ENCODE data around the gene EME2. TPM values are rescaled to one million over a fixed set of nuclear protein-coding genes. Genes with fewer than 3 reads are reported as not detected.

Gene EME2
- total and polyA plus RNA-seq, 2 experiments from 2014 or later: 4.1 to 15.0 TPM

- Histone ChIP-seq H3K27ac (ENCODE audit: low read depth) (no peak within 1 kb of the TSS), H3K4me1 (ENCODE audit: insufficient read depth) (no peaks in the 10 kb centered on the region), H3K27me3 (ENCODE audit: insufficient read depth) (no peaks in the 10 kb centered on the region), H3F3A (replicated peaks; ENCODE audit: low read depth) (no peaks in the 10 kb centered on the region), H3K36me3 (ENCODE audit: insufficient read depth) (no peaks in the 10 kb centered on the region; the same call in 1 of the 2 replicates), H2AFZ (no peak within 1 kb of the TSS), H4K20me1 (replicated peaks; ENCODE audit: insufficient read depth) (no peaks in the 10 kb centered on the region), H3K9me2 (ENCODE audit: insufficient read depth) (no peaks in the 10 kb centered on the region), H3K4me3 (no peak within 1 kb of the TSS), H3K79me2 (replicated peaks; ENCODE audit: insufficient read depth) (no peaks in the 10 kb centered on the region), H3K4me2 (no peak within 1 kb of the TSS)
- H3K4me1 Mint-ChIP-seq: no peaks in the 10 kb centered on the region
- H3K36me3 Mint-ChIP-seq (ENCODE audit: low read depth): peaks cover 28% of the 10 kb centered on the region
- ATAC-seq (peak; percentile 13), DNase-seq (ENCODE audit: low spot score) (no peak)
- H3K4me3 Mint-ChIP-seq: no peak within 1 kb of the TSS
- TF ChIP-seq ETS1 (IDR thresholded peaks at IDR 0.05) (no peak), EZH2phosphoT487 (IDR thresholded peaks at IDR 0.05; ENCODE audit: unreplicated experiment) (no peak), ZNF114 (CRISPR knock-in tag; IDR thresholded peaks at IDR 0.05) (no peak), JUNB (IDR thresholded peaks at IDR 0.05; ENCODE audit: unreplicated experiment) (no peak)
- H3K27me3 Mint-ChIP-seq (ENCODE audit: insufficient read depth, low read depth, poor library complexity): no peaks in the 10 kb centered on the region
- peaks cover 25% of the 10 kb centered on the region for H3K9me3 Mint-ChIP-seq
- no peak within 1 kb of the TSS for H3K27ac Mint-ChIP-seq
Observed at GRCh38 chr16:1793578-1794220, 21.1 kb downstream of the EME2 start, which contains the start of gene IGFALS. TSS of gene IGFALS (minus strand) at chr16:1793705. CDS start at chr16:1793652, 53 bp downstream.

- H3K9me3 Mint-ChIP-seq: peaks cover 29% of the 10 kb centered on the region
- ATAC-seq (peak; percentile 33), DNase-seq (ENCODE audit: low spot score) (no peak)
- H3K27me3 Mint-ChIP-seq (ENCODE audit: insufficient read depth, low read depth, poor library complexity): no peaks in the 10 kb centered on the region
- no peaks in the 10 kb centered on the region for H3K4me1 Mint-ChIP-seq
- TF ChIP-seq ZNF114 (CRISPR knock-in tag; IDR thresholded peaks at IDR 0.05) (no peak), EZH2 (IDR thresholded peaks at IDR 0.05; ENCODE audit: low read depth, unreplicated experiment) (no peak), CREB1 (CRISPR knock-in tag; IDR thresholded peaks at IDR 0.05; ENCODE audit: low read depth) (no peak), EZH2phosphoT487 (IDR thresholded peaks at IDR 0.05; ENCODE audit: unreplicated experiment) (no peak), ZNF331 (CRISPR knock-in tag; IDR thresholded peaks at IDR 0.05; ENCODE audit: low read depth) (no peak)
- no peak overlapping the region for H3K27ac Mint-ChIP-seq
- no peaks in the 10 kb centered on the region for H3K79me2 ChIP-seq (replicated peaks; ENCODE audit: insufficient read depth)
- no peak overlapping the region for H3K4me3 Mint-ChIP-seq
- H3K27ac ChIP-seq (ENCODE audit: low read depth): no peak overlapping the region
- no peaks in the 10 kb centered on the region for H3K4me1 ChIP-seq (ENCODE audit: insufficient read depth)
- H4K20me1 ChIP-seq (replicated peaks; ENCODE audit: insufficient read depth): no peaks in the 10 kb centered on the region
- no peaks in the 10 kb centered on the region for H3K9me2 ChIP-seq (ENCODE audit: insufficient read depth)
- H3F3A ChIP-seq (replicated peaks; ENCODE audit: low read depth): no peaks in the 10 kb centered on the region
- no peak overlapping the region for H2AFZ ChIP-seq
- H3K36me3 Mint-ChIP-seq (ENCODE audit: low read depth): peaks cover 30% of the 10 kb centered on the region
- H3K4me2 ChIP-seq: no peak overlapping the region
- H3K4me3 ChIP-seq: no peak overlapping the region
- H3K36me3 ChIP-seq (ENCODE audit: insufficient read depth): no peaks in the 10 kb centered on the region; the same call in 1 of the 2 replicates
- H3K27me3 ChIP-seq (ENCODE audit: insufficient read depth): no peaks in the 10 kb centered on the region
Observed at GRCh38 chr16:1794221-1794871, 21.7 kb downstream of the EME2 start.

All from GM23338 (cell line).